HEK293T (cell line): Measurements from ENCODE around the gene ZNF385B.

Source experiments
- ARNT ChIP-seq: fragments of 450-650 bp; IDR thresholded peaks from 2 replicates; pipeline ENCODE4 v1.6.1; 2017; ENCODE audit warnings: mild to moderate bottlenecking
- BHLHE40 ChIP-seq: fragments of 450-650 bp; IDR thresholded peaks from 2 replicates; pipeline ENCODE4 v1.6.1; 2016; ENCODE audit warnings: mild to moderate bottlenecking, moderate library complexity, borderline replicate concordance
- ELF4 ChIP-seq: fragments of 450-650 bp; IDR thresholded peaks from 2 replicates; pipeline ENCODE4 v1.6.1; 2017; ENCODE audit warnings: antibody characterized with exemption
- FOXA1 ChIP-seq: fragments of 450-650 bp; IDR thresholded peaks from 2 replicates; pipeline ENCODE4 v1.6.1; 2016; ENCODE audit warnings: mild to moderate bottlenecking
- FOXM1 ChIP-seq: fragments of 450-650 bp; IDR thresholded peaks from 2 replicates; pipeline ENCODE4 v1.6.1; 2017; ENCODE audit warnings: mild to moderate bottlenecking, borderline replicate concordance
- L3MBTL2 ChIP-seq: fragments of 450-650 bp; conservative IDR thresholded peaks from 2 replicates; pipeline ENCODE4 v1.6.1; 2016; ENCODE audit warnings: mild to moderate bottlenecking
- LEF1 ChIP-seq: fragments of 450-650 bp; IDR thresholded peaks from 2 replicates; pipeline ENCODE4 v1.6.1; 2017; ENCODE audit warnings: mild to moderate bottlenecking, borderline replicate concordance
- PKNOX1 ChIP-seq: fragments of 450-650 bp; IDR thresholded peaks from 2 replicates; pipeline ENCODE4 v1.6.1; 2016
- SP1 ChIP-seq: fragments of 450-650 bp; IDR thresholded peaks from 2 replicates; pipeline ENCODE4 v1.6.1; 2017
- SUZ12 ChIP-seq: fragments of 450-650 bp; IDR thresholded peaks from 2 replicates; pipeline ENCODE4 v1.6.1; 2016; ENCODE audit warnings: mild to moderate bottlenecking
- ZNF384 ChIP-seq: fragments of 450-650 bp; IDR thresholded peaks from 2 replicates; pipeline ENCODE4 v1.6.1; 2016

- no peak for TF ChIP-seq ELF4
- no peak for TF ChIP-seq FOXA1
- TF ChIP-seq L3MBTL2, result no peak
- TF ChIP-seq BHLHE40, result no peak
- no peak for TF ChIP-seq ZNF384
- no peak for TF ChIP-seq SP1
- no peak for TF ChIP-seq LEF1
- no peak for TF ChIP-seq PKNOX1
- no peak for TF ChIP-seq SUZ12
- no peak for TF ChIP-seq FOXM1
- TF ChIP-seq ARNT, result no peak
These were observed 350.2 kb downstream of the ZNF385B start for GRCh38 chr2:179511105-179511789.
